Liver (tissue), 9 donors: Measurements from ENCODE around the gene ABCC10. TPM values are rescaled to one million over a fixed set of nuclear protein-coding genes. Genes with fewer than 3 reads are reported as not detected.

ENCODE experiments used
- DNase-seq: peaks from one replicate; pipeline ENCODE4 v3.0.0-alpha.2; 2017; ENCODE audit warnings: low spot score
- H3K27ac ChIP-seq, 2 donors: one replicate each; pipeline ENCODE4 v1.7.0; 2013; ENCODE audit warnings: inconsistent platforms in 2 of 2, low read length in 2 of 2, control low read depth in 1 of 2, low read depth in 1 of 2, mild to moderate bottlenecking in 1 of 2
- H3K27me3 ChIP-seq, 4 donors: one replicate each; pipeline versions ENCODE4 v1.6.1 to v1.7.0; 2013; ENCODE audit warnings: low read length in 3 of 4, inconsistent platforms in 1 of 4, mild to moderate bottlenecking in 1 of 4, moderate library complexity in 1 of 4; ENCODE audit not compliant: control insufficient read depth in 4 of 4, insufficient read depth in 4 of 4
- H3K36me3 ChIP-seq, 4 donors: one replicate each; pipeline versions ENCODE4 v1.6.1 to v1.7.0; 2013; ENCODE audit warnings: low read length in 3 of 4, mild to moderate bottlenecking in 3 of 4, low read depth in 1 of 4, moderate library complexity in 1 of 4; ENCODE audit not compliant: control insufficient read depth in 4 of 4, insufficient read depth in 3 of 4
- H3K4me1 ChIP-seq, 4 donors: one replicate each; pipeline versions ENCODE4 v1.6.1 to v1.7.0; 2013; ENCODE audit warnings: low read length in 3 of 4, mild to moderate bottlenecking in 3 of 4, moderate library complexity in 1 of 4; ENCODE audit not compliant: control insufficient read depth in 4 of 4, insufficient read depth in 4 of 4
- H3K4me3 ChIP-seq, 3 donors: one replicate each; pipeline versions ENCODE4 v1.6.1 to v1.7.0; 2013; ENCODE audit warnings: low read length in 3 of 3, control low read depth in 1 of 3, low read depth in 1 of 3, mild to moderate bottlenecking in 1 of 3
- H3K9ac ChIP-seq, 2 donors: one replicate each; pipeline ENCODE4 v1.7.0; 2013; ENCODE audit warnings: low read length in 2 of 2, mild to moderate bottlenecking in 2 of 2, moderate library complexity in 2 of 2, control low read depth in 1 of 2, low read depth in 1 of 2
- H3K9me3 ChIP-seq, 4 donors: one replicate each; pipeline versions ENCODE4 v1.6.1 to v1.7.0; 2013; ENCODE audit warnings: low read length in 3 of 4; ENCODE audit not compliant: control insufficient read depth in 4 of 4
- ATF3 ChIP-seq: IDR thresholded peaks from 2 replicates; pipeline ENCODE4 v1.6.1; 2016; ENCODE audit warnings: antibody characterized with exemption
- EGR1 ChIP-seq, 2 donors: IDR thresholded peaks; 2 replicates each; pipeline ENCODE4 v1.6.1; 2016 to 2018; ENCODE audit warnings: antibody characterized with exemption in 2 of 2, low read depth in 2 of 2
- FOXA1 ChIP-seq: IDR thresholded peaks from 2 replicates; pipeline ENCODE4 v1.6.1; 2016; ENCODE audit warnings: antibody characterized with exemption
- FOXA2 ChIP-seq: IDR thresholded peaks from 2 replicates; pipeline ENCODE4 v1.6.1; 2016; ENCODE audit warnings: antibody characterized with exemption
- GABPA ChIP-seq, 2 donors: IDR thresholded peaks in 1 of 2; conservative IDR thresholded peaks in 1 of 2; 2 replicates each; pipeline ENCODE4 v1.6.1; 2016; ENCODE audit warnings: antibody characterized with exemption in 2 of 2, mild to moderate bottlenecking in 1 of 2, moderate library complexity in 1 of 2
- HNF4A ChIP-seq, 2 donors: conservative IDR thresholded peaks; 2 replicates each; pipeline ENCODE4 v1.6.1; 2016; ENCODE audit warnings: antibody characterized with exemption in 2 of 2, mild to moderate bottlenecking in 2 of 2
- HNF4G ChIP-seq: IDR thresholded peaks from 2 replicates; pipeline ENCODE4 v1.6.1; 2016; ENCODE audit warnings: antibody characterized with exemption
- JUND ChIP-seq, 2 donors: IDR thresholded peaks; 2 replicates each; pipeline ENCODE4 v1.6.1; 2016; ENCODE audit warnings: antibody characterized with exemption in 2 of 2
- MAX ChIP-seq: IDR thresholded peaks from 2 replicates; pipeline ENCODE4 v1.6.1; 2016; ENCODE audit warnings: antibody characterized with exemption
- NR2F2 ChIP-seq: IDR thresholded peaks from 2 replicates; pipeline ENCODE4 v1.6.1; 2016; ENCODE audit warnings: antibody characterized with exemption
- RAD21 ChIP-seq, 2 donors: IDR thresholded peaks; 2 replicates each; pipeline ENCODE4 v1.6.1; 2016; ENCODE audit warnings: antibody characterized with exemption in 2 of 2, mild to moderate bottlenecking in 2 of 2
- REST ChIP-seq: IDR thresholded peaks from 2 replicates; pipeline ENCODE4 v1.6.1; 2016; ENCODE audit warnings: antibody characterized with exemption, mild to moderate bottlenecking
- RXRA ChIP-seq, 2 donors: IDR thresholded peaks; 2 replicates each; pipeline ENCODE4 v1.6.1; 2017 to 2018; ENCODE audit warnings: antibody characterized with exemption in 2 of 2, mild to moderate bottlenecking in 1 of 2
- SP1 ChIP-seq: IDR thresholded peaks from 2 replicates; pipeline ENCODE4 v1.6.1; 2018; ENCODE audit warnings: antibody characterized with exemption, mild to moderate bottlenecking
- TAF1 ChIP-seq: conservative IDR thresholded peaks from 2 replicates; pipeline ENCODE4 v1.6.1; 2016; ENCODE audit warnings: antibody characterized with exemption, mild to moderate bottlenecking
- YY1 ChIP-seq: IDR thresholded peaks from 2 replicates; pipeline ENCODE4 v1.6.1; 2016; ENCODE audit warnings: antibody characterized with exemption, mild to moderate bottlenecking
- ZBTB33 ChIP-seq: IDR thresholded peaks from 2 replicates; pipeline ENCODE4 v1.6.1; 2016; ENCODE audit warnings: antibody characterized with exemption
- WGBS: extraction: QIAGEN DNeasy Blood & Tissue Kit; methylation state at CpG from one replicate; pipeline ENCODE4 v1.1.7; 2013; 5-methylcytosine and 5-hydroxymethylcytosine counted together
- polyA plus RNA-seq, 2 donors: library from polyadenylated mRNA; stranded (reverse) in 1 of 2; unstranded in 1 of 2; fragments of 200-250 nt in 1 of 2; fragments of >200 nt in 1 of 2; fragmentation: Nextera tagmentation in 1 of 2; extraction: Ambion mirVana in 1 of 2; gene quantifications; one replicate each; pipeline versions ENCODE4 v1.2.1 to v1.2.3, GENCODE V29; 2013 to 2015
- total RNA-seq, 2 donors: library from RNA; depleted of rRNA; stranded (reverse); fragments of >200 nt; gene quantifications; one replicate each; pipeline ENCODE4 v1.2.3, GENCODE V29; 2014
- TF ChIP-seq, protein P1 (sequence below): fragments of 150-350 bp; IDR thresholded peaks from 2 replicates; pipeline ENCODE4 v1.5.1; 2017; ENCODE audit warnings: improper control_type of control experiment, low read depth, low read length; ENCODE audit not compliant: missing input control
- donor health status: healthy.
- donor health status: healthy.
- donor health status: healthy.
- donor health status: healthy.
- donor health status: healthy.

The ABCC10 gene
- total and polyA plus RNA-seq, 4 donors, result 3.9 to 10.6 (median 5.1) TPM

DNA sequence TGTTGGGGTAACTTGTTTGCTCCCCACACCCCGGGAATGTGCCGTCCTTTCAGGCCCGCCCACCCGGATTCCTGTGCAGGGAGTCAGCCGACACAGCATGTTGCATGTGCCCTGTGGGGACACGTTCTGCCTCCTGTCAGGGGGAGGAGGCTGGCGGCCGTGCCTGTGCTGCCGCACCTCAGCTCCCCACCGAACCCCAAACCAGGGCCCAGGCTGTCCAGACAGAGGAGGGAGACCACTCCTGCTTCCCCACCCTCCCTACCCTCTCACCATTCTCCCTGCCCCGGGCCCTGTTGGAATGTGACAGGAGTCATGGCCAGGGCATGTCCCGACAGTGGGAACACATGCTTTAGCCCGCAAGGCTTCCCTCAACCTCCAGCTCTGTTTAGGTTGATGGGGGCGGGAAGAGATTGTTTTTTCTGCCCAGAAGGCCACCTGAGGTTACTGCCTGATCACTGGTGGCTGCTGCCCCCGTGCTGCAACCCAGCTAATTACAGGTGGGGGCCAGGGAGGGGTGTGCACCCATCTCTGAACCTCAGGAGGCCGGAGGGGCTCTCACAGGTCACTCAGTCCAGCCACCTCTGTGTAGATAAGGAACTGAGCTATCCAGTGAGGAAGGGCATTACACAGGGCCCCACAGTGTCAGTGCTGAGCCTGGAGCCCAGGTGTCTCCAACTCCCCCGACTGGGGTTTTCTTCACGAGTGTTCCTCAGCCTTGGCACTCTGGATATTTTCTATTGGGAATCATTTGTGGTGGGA lies 69.2 kb downstream of the ABCC10 start:
- H3K9me3 ChIP-seq, result no peaks in the 10 kb centered on the region
- peaks cover 2 to 24% (median 8%) of the 10 kb centered on the region in 4 donors for H3K36me3 ChIP-seq
- no peak for DNase-seq
- no peak overlapping the region for H3K27ac ChIP-seq
- H3K9ac ChIP-seq, result no peak overlapping the region
- H3K4me1 ChIP-seq, result peaks cover 10 to 57% (median 39%) of the 10 kb centered on the region in 4 donors
- no peak overlapping the region for H3K4me3 ChIP-seq
- 66% methylated on average over 18 of the region's 18 CpGs for WGBS
- TF ChIP-seq RAD21 (IDR thresholded peaks at IDR 0.05) (peak; percentile 77 to 81), ZBTB33 (no peak), TAF1 (no peak), NR2F2 (no peak), RXRA (IDR thresholded peaks at IDR 0.05) (peak; percentile 52 to 66), EGR1 (IDR thresholded peaks at IDR 0.05; ENCODE audit: low read depth in 2 of 2) (no peak), JUND (IDR thresholded peaks at IDR 0.05) (no peak), GABPA (IDR thresholded peaks at IDR 0.05 in 1 of 2, conservative IDR thresholded peaks at IDR 0.05 in 1 of 2) (no peak), FOXA2 (no peak), SP1 (no peak), REST (no peak), HNF4G (no peak), ATF3 (no peak), HNF4A (conservative IDR thresholded peaks at IDR 0.05) (no peak), FOXA1 (no peak), YY1 (no peak), MAX (no peak)
- TF ChIP-seq, protein P1, sequence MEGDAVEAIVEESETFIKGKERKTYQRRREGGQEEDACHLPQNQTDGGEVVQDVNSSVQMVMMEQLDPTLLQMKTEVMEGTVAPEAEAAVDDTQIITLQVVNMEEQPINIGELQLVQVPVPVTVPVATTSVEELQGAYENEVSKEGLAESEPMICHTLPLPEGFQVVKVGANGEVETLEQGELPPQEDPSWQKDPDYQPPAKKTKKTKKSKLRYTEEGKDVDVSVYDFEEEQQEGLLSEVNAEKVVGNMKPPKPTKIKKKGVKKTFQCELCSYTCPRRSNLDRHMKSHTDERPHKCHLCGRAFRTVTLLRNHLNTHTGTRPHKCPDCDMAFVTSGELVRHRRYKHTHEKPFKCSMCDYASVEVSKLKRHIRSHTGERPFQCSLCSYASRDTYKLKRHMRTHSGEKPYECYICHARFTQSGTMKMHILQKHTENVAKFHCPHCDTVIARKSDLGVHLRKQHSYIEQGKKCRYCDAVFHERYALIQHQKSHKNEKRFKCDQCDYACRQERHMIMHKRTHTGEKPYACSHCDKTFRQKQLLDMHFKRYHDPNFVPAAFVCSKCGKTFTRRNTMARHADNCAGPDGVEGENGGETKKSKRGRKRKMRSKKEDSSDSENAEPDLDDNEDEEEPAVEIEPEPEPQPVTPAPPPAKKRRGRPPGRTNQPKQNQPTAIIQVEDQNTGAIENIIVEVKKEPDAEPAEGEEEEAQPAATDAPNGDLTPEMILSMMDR, result peak; percentile 48
- H3K27me3 ChIP-seq, result no peaks in the 10 kb centered on the region
